Measurements from ENCODE around the gene MRPS10.

DNA sequence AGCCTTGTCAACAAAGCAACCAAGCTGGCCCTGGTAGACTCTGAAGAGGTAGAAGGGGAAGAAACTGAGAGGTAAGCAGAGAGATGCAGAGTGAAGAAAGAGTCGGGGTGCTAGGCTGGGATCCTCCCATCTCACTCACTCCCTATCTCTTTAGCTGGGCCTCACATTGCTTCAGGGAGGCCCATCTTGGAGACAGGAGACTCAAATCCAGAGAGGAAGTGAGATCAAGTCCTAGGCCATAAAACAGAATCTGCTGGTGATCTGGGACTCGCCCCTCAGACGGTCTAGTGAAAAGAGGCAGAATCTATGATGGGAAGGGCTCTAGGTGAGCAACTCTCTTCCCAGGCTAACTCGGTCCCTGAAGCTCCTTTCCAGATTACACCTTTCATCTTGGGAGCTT is 22.2 kb downstream of the MRPS10 start:
- TF ChIP-seq, protein P1, sequence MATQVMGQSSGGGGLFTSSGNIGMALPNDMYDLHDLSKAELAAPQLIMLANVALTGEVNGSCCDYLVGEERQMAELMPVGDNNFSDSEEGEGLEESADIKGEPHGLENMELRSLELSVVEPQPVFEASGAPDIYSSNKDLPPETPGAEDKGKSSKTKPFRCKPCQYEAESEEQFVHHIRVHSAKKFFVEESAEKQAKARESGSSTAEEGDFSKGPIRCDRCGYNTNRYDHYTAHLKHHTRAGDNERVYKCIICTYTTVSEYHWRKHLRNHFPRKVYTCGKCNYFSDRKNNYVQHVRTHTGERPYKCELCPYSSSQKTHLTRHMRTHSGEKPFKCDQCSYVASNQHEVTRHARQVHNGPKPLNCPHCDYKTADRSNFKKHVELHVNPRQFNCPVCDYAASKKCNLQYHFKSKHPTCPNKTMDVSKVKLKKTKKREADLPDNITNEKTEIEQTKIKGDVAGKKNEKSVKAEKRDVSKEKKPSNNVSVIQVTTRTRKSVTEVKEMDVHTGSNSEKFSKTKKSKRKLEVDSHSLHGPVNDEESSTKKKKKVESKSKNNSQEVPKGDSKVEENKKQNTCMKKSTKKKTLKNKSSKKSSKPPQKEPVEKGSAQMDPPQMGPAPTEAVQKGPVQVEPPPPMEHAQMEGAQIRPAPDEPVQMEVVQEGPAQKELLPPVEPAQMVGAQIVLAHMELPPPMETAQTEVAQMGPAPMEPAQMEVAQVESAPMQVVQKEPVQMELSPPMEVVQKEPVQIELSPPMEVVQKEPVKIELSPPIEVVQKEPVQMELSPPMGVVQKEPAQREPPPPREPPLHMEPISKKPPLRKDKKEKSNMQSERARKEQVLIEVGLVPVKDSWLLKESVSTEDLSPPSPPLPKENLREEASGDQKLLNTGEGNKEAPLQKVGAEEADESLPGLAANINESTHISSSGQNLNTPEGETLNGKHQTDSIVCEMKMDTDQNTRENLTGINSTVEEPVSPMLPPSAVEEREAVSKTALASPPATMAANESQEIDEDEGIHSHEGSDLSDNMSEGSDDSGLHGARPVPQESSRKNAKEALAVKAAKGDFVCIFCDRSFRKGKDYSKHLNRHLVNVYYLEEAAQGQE (IDR thresholded peaks at IDR 0.05; ENCODE audit: low read depth): no peak
- TF ChIP-seq POLR2A (IDR thresholded peaks at IDR 0.05; ENCODE audit: borderline replicate concordance, extremely low read depth, insufficient read depth, insufficient read length): no peak
